B cell (primary cell): Measurements from ENCODE around the gene NFKBIZ. TPM values are rescaled to one million over a fixed set of nuclear protein-coding genes. Genes with fewer than 3 reads are reported as not detected.

Source experiments
- ATAC-seq: fragments of 200-7000 bp; cut with Tn5 transposase; one replicate; pipeline ENCODE4 v1.10.0; 2021; ENCODE audit warnings: low read depth, mild to moderate bottlenecking, moderate number of reproducible peaks, moderate library complexity
- CTCF ChIA-PET: fragments of 350-600 bp; sonication (Branson Sonifier 250); formaldehyde crosslinking; loops from one replicate; lab custom pipeline; 2021; ENCODE audit warnings: antibody characterized with exemption, inconsistent platforms; lab: Charles Lee
- POLR2A ChIA-PET: fragments of 350-600 bp; sonication (Branson Sonifier 250); formaldehyde crosslinking; loops from one replicate; lab custom pipeline; 2021; ENCODE audit warnings: antibody characterized with exemption; lab: Charles Lee
- DNase-seq: peaks from one replicate; pipeline ENCODE4 v3.0.0; 2013
- H2AFZ ChIP-seq: 2 replicates; pipeline ENCODE4 v1.6.1; 2012; ENCODE audit warnings: mild to moderate bottlenecking, low read depth, low read length; ENCODE audit not compliant: insufficient read depth, poor library complexity, severe bottlenecking
- H3K27ac ChIP-seq, 2 donors: 1 replicate in 1 of 2; 2 replicates in 1 of 2; pipeline ENCODE4 v1.5.1; 2012 to 2013; ENCODE audit warnings: low read length in 2 of 2, mild to moderate bottlenecking in 2 of 2, moderate library complexity in 1 of 2
- H3K27me3 ChIP-seq, 4 experiments: fragments of 200-600 bp in 1 of 4; sonication (generic) in 1 of 4; replicated peaks in 1 of 4; 1 replicate in 2 of 4; 2 replicates in 2 of 4; pipeline versions ENCODE4 v1.6.1 to v1.7.0; 2013 to 2016; ENCODE audit warnings: low read length in 3 of 4, mild to moderate bottlenecking in 2 of 4, mixed read lengths in 1 of 4, moderate library complexity in 1 of 4; ENCODE audit not compliant: insufficient read depth in 4 of 4, control insufficient read depth in 3 of 4; ENCODE audit errors: control extremely low read depth in 1 of 4
- H3K36me3 ChIP-seq, 2 experiments: replicated peaks in 1 of 2; 1 replicate in 1 of 2; 2 replicates in 1 of 2; pipeline versions ENCODE4 v1.6.1 to v1.7.1; 2013; ENCODE audit warnings: low read length in 1 of 2; ENCODE audit not compliant: insufficient read depth in 2 of 2, control insufficient read depth in 1 of 2; ENCODE audit errors: control extremely low read depth in 1 of 2, extremely low read depth in 1 of 2
- H3K4me1 ChIP-seq, 2 donors: fragments of 200-600 bp in 1 of 2; sonication (generic) in 1 of 2; 1 replicate in 1 of 2; 2 replicates in 1 of 2; pipeline versions ENCODE4 v1.5.1 to v1.6.1; 2013 to 2017; ENCODE audit warnings: low read length in 2 of 2; ENCODE audit not compliant: control insufficient read depth in 2 of 2, insufficient read depth in 2 of 2
- H3K4me2 ChIP-seq: replicated peaks from 2 replicates; pipeline ENCODE3; 2012; ENCODE audit warnings: mild to moderate bottlenecking, low read depth, low read length; ENCODE audit not compliant: poor library complexity, severe bottlenecking
- H3K4me3 ChIP-seq, 5 experiments: fragments of 200-600 bp in 1 of 5; sonication (generic) in 1 of 5; 1 replicate in 3 of 5; 2 replicates in 2 of 5; pipeline versions ENCODE4 v1.5.1 to v1.7.0; 2011 to 2016; ENCODE audit warnings: low read length in 4 of 5, mild to moderate bottlenecking in 4 of 5, low read depth in 2 of 5, control low read depth in 1 of 5, moderate library complexity in 1 of 5; ENCODE audit not compliant: insufficient read depth in 1 of 5; ENCODE audit errors: control extremely low read depth in 1 of 5, extremely low read depth in 1 of 5
- H3K79me2 ChIP-seq: fragments of 200-600 bp; sonication (generic); one replicate; pipeline ENCODE4 v1.6.0; 2016; ENCODE audit warnings: low read length; ENCODE audit not compliant: control insufficient read depth, insufficient read depth
- H3K9ac ChIP-seq: fragments of 200-600 bp; sonication (generic); 2 replicates; pipeline ENCODE4 v1.6.1; 2017; ENCODE audit warnings: mild to moderate bottlenecking, low read length, moderate library complexity
- H3K9me3 ChIP-seq, 3 donors: one replicate each; pipeline versions ENCODE4 v1.6.1 to v1.7.1; 2013; ENCODE audit warnings: low read length in 2 of 3; ENCODE audit not compliant: control insufficient read depth in 2 of 3, insufficient read depth in 1 of 3; ENCODE audit errors: control extremely low read depth in 1 of 3
- H4K20me1 ChIP-seq: 2 replicates; pipeline ENCODE4 v1.6.0; 2012; ENCODE audit warnings: mild to moderate bottlenecking, low read length; ENCODE audit not compliant: insufficient read depth, control insufficient read depth, poor library complexity, severe bottlenecking
- H3K27ac Mint-ChIP-seq: one replicate; pipeline ENCODE4 v1.8.0; 2021; ENCODE audit warnings: mixed read lengths
- H3K27me3 Mint-ChIP-seq: one replicate; pipeline ENCODE4 v1.8.0; 2021; ENCODE audit warnings: mixed read lengths
- H3K4me1 Mint-ChIP-seq: one replicate; pipeline ENCODE4 v1.8.0; 2021; ENCODE audit warnings: mixed read lengths
- H3K4me3 Mint-ChIP-seq: one replicate; pipeline ENCODE4 v1.8.0; 2021; ENCODE audit warnings: mixed read lengths
- H3K9me3 Mint-ChIP-seq: one replicate; pipeline ENCODE4 v1.8.0; 2022; ENCODE audit warnings: mixed read lengths; ENCODE audit not compliant: insufficient read depth
- CTCF ChIP-seq: fragments of 200-600 bp; IDR thresholded peaks from one replicate; pipeline ENCODE4 v1.8.0; 2022; ENCODE audit warnings: antibody characterized with exemption, mild to moderate bottlenecking
- EZH2 ChIP-seq: IDR thresholded peaks from 2 replicates; pipeline ENCODE4 v1.6.1; 2012; ENCODE audit warnings: borderline replicate concordance, low read depth, mild to moderate bottlenecking, moderate library complexity, low read length; ENCODE audit not compliant: insufficient read depth, poor library complexity, severe bottlenecking
- WGBS: methylation state at CpG from one replicate; pipeline ENCODE4 v1.1.5; 2013; ENCODE audit warnings: missing lambda C conversion rate; ENCODE audit not compliant: insufficient coverage; 5-methylcytosine and 5-hydroxymethylcytosine counted together
- intact Hi-C: fragments of 100-400 bp; cut with micrococcal nuclease; formaldehyde crosslinking; loops from one replicate; pipeline ENCODE4 v1.10.0; 2022
- polyA plus RNA-seq: library from polyadenylated mRNA; depleted of rRNA; stranded (reverse); fragments of >200 nt; gene quantifications from 2 replicates; pipeline ENCODE4 v1.2.3, GENCODE V29; 2012
- total RNA-seq, 2 donors: library from RNA; stranded (reverse); fragments of 120-200 nt in 1 of 2; gene quantifications; 1 replicate in 1 of 2; 2 replicates in 1 of 2; pipeline versions ENCODE4 v1.2.3 to v1.2.4, GENCODE V29; 2013 to 2022

Gene NFKBIZ
- total and polyA plus RNA-seq, 2 donors (not counting 1 experiment from before 2014, with no cell fraction given) = 114 to 157 TPM

GRCh38 chr3:101836652-101837598 is 12.4 kb upstream of the NFKBIZ start:
- Mint-ChIP-seq H3K4me3 (peak overlapping the region; percentile 73), H3K27me3 (no peaks in the 10 kb centered on the region), H3K4me1 (peaks cover 84% of the 10 kb centered on the region), H3K9me3 (peaks cover 1% of the 10 kb centered on the region), H3K27ac (peak overlapping the region; percentile 28)
- Histone ChIP-seq H3K27me3 (no peaks in the 10 kb centered on the region), H3K79me2 (peaks cover 98% of the 10 kb centered on the region), H3K9me3 (peaks cover 0 to under 1% (median 0%) of the 10 kb centered on the region in 3 donors), H3K4me1 (peaks cover 55 to 59% of the 10 kb centered on the region in 2 donors), H3K4me3 (peak overlapping the region in 2 of 5 experiments; percentile 2 to 14), H2AFZ (peak overlapping the region; percentile 9), H3K9ac (peak overlapping the region; percentile 3), H3K4me2 (peak overlapping the region; percentile 55), H4K20me1 (no peaks in the 10 kb centered on the region), H3K36me3 (no peaks in the 10 kb centered on the region), H3K27ac (peak overlapping the region; percentile 19 to 49)
- peak; percentile 68 for ATAC-seq
- no CpG with 5 or more reads among the region's 3 CpGs for WGBS
- TF ChIP-seq CTCF (no peak), EZH2 (no peak)
- ChIA-PET POLR2A (interaction anchor here (0.6 to 2.4 kb wide), 4 partner anchors 10 to 102 kb away, joined by 3 to 10 read pairs (median 4); partner anchors contain the start of gene NFKBIZ), CTCF (interaction anchor here (2.0 kb wide), 1 partner anchor 392 kb away, joined by 10 read pairs; no protein-coding TSS in a partner anchor)
- peak; percentile 77 for DNase-seq
- intact Hi-C loops = loop anchor here (1.0 kb wide), 2 partner anchors 8 to 12 kb away; partner anchors contain the start of gene NFKBIZ
